HCT116 (cell line): ENCODE results near the gene MPHOSPH6. TPM values are rescaled to one million over a fixed set of nuclear protein-coding genes. Genes with fewer than 3 reads are reported as not detected.
"Not testable (repeated sequence)": the region's sequence is repeated elsewhere in the genome, so short reads cannot be mapped to it uniquely, and the experiment has no call there.

Source experiments
- ATAC-seq: fragments of 200-7000 bp; cut with Tn5 transposase; 2 replicates; pipeline ENCODE4 v1.9.1; 2020; ENCODE audit warnings: mild to moderate bottlenecking, moderate library complexity
- BruUV-seq: library from RNA; stranded (reverse); fragments of 400-500 nt; replicated peaks from 2 replicates; lab custom pipeline; 2021; lab: Mats Ljungman, UMichigan
- CTCF ChIA-PET: fragments of 300-600 bp; sonication (Branson Sonifier 250); formaldehyde crosslinking; loops from one replicate; lab custom pipeline; 2021; ENCODE audit warnings: antibody characterized with exemption; lab: Charles Lee
- POLR2A ChIA-PET: fragments of 300-600, 350-600 bp; sonication (Branson Sonifier 250); formaldehyde crosslinking; loops from one replicate; lab custom pipeline; 2021; ENCODE audit warnings: antibody characterized with exemption; lab: Charles Lee
- RAD21 ChIA-PET, 2 experiments: fragments of 300-600 bp; sonication (Branson Sonifier 250); formaldehyde crosslinking; loops; one replicate each; lab custom pipeline; 2023; ENCODE audit warnings: low total read pairs in 2 of 2; ENCODE audit not compliant: uncharacterized antibody in 2 of 2, unreplicated experiment in 2 of 2, low non-redundant PET in 1 of 2; lab: Charles Lee
- DNase-seq: peaks from one replicate; pipeline ENCODE4 v3.0.0-alpha.2; 2010; ENCODE audit warnings: low read depth, low spot score
- H2AFZ ChIP-seq: fragments of 200-600 bp; shearing (Covaris generic), sonication (generic); 2 replicates; pipeline ENCODE4 v1.6.1; 2017; ENCODE audit warnings: low read depth, mixed run types, mixed read lengths, antibody characterized with exemption, low read length; ENCODE audit not compliant: poor library complexity, severe bottlenecking
- H3K27ac ChIP-seq: 2 replicates; pipeline ENCODE4 v1.5.1; 2012; ENCODE audit warnings: low read depth, low read length
- H3K27me3 ChIP-seq: fragments of 200-600 bp; sonication (generic); 2 replicates; pipeline ENCODE4 v1.6.1; 2016; ENCODE audit warnings: mixed run types, low read length, mixed read lengths; ENCODE audit not compliant: insufficient read depth
- H3K36me3 ChIP-seq, 2 experiments: fragments of 200-500 bp in 1 of 2; fragments of 200-600 bp in 1 of 2; sonication (Bioruptor generic) in 1 of 2; sonication (generic) in 1 of 2; 2 replicates each; pipeline versions ENCODE4 v1.5.1 to v1.6.1; 2014 to 2016; ENCODE audit warnings: low read length in 2 of 2, inconsistent platforms in 1 of 2, mixed read lengths in 1 of 2, mixed run types in 1 of 2; ENCODE audit not compliant: insufficient read depth in 2 of 2, control insufficient read depth in 1 of 2
- H3K4me1 ChIP-seq, 2 experiments: fragments of 200-600 bp in 1 of 2; sonication (generic) in 1 of 2; 2 replicates each; pipeline versions ENCODE4 v1.5.1 to v1.6.1; 2012 to 2017; ENCODE audit warnings: low read length in 2 of 2, inconsistent platforms in 1 of 2, mild to moderate bottlenecking in 1 of 2, mixed read lengths in 1 of 2, mixed run types in 1 of 2, moderate library complexity in 1 of 2; ENCODE audit not compliant: insufficient read depth in 2 of 2, control insufficient read depth in 1 of 2
- H3K4me2 ChIP-seq: fragments of 200-600 bp; sonication (generic); 2 replicates; pipeline ENCODE4 v1.6.1; 2017; ENCODE audit warnings: mixed run types, low read length, mixed read lengths
- H3K4me3 ChIP-seq, 2 experiments: fragments of 200-600 bp in 1 of 2; sonication (generic) in 1 of 2; replicated peaks in 1 of 2; 2 replicates each; pipeline ENCODE4 v1.5.1; 2011 to 2016; ENCODE audit warnings: low read length in 2 of 2, control low read depth in 1 of 2, low read depth in 1 of 2, mild to moderate bottlenecking in 1 of 2, mixed read lengths in 1 of 2, mixed run types in 1 of 2
- H3K79me2 ChIP-seq: fragments of 200-600 bp; sonication (generic); 2 replicates; pipeline ENCODE4 v1.6.1; 2017; ENCODE audit warnings: mild to moderate bottlenecking, mixed run types, low read length, moderate library complexity, mixed read lengths; ENCODE audit not compliant: insufficient read depth
- H3K9ac ChIP-seq: fragments of 200-600 bp; sonication (generic); 2 replicates; pipeline ENCODE4 v1.6.1; 2016; ENCODE audit warnings: low read length, mixed read lengths
- H3K9me2 ChIP-seq: fragments of 200-600 bp; sonication (generic), shearing (Covaris generic); 2 replicates; pipeline ENCODE4 v1.6.1; 2017; ENCODE audit warnings: mixed run types, mild to moderate bottlenecking, moderate library complexity; ENCODE audit not compliant: insufficient read depth
- H3K9me3 ChIP-seq, 2 experiments: fragments of 200-500 bp in 1 of 2; fragments of 200-600 bp in 1 of 2; sonication (Bioruptor generic) in 1 of 2; sonication (generic) in 1 of 2; 2 replicates each; pipeline ENCODE4 v1.6.1; 2014 to 2017; ENCODE audit warnings: low read length in 2 of 2, mixed read lengths in 2 of 2, inconsistent platforms in 1 of 2, low read depth in 1 of 2, mild to moderate bottlenecking in 1 of 2, mixed run types in 1 of 2, moderate library complexity in 1 of 2; ENCODE audit not compliant: control insufficient read depth in 1 of 2, insufficient read depth in 1 of 2
- H4K20me1 ChIP-seq: fragments of 200-600 bp; sonication (generic), shearing (Covaris generic); 2 replicates; pipeline ENCODE4 v1.6.1; 2017; ENCODE audit warnings: mixed run types, mild to moderate bottlenecking, moderate library complexity; ENCODE audit not compliant: insufficient read depth
- CEBPB ChIP-seq: IDR thresholded peaks from 2 replicates; pipeline ENCODE4 v1.6.1; 2012; ENCODE audit warnings: low read depth
- CTCF ChIP-seq, 3 experiments: fragments of 200-600 bp in 1 of 3; sonication (generic) in 1 of 3; IDR thresholded peaks in 2 of 3; conservative IDR thresholded peaks in 1 of 3; 2 replicates each; pipeline ENCODE4 v1.5.1; 2012 to 2017; ENCODE audit warnings: low read depth in 2 of 3, low read length in 2 of 3, antibody characterized with exemption in 1 of 3, borderline replicate concordance in 1 of 3, control low read depth in 1 of 3, mild to moderate bottlenecking in 1 of 3, mixed read lengths in 1 of 3, mixed run types in 1 of 3, moderate library complexity in 1 of 3; ENCODE audit not compliant: insufficient read depth in 1 of 3
- EGR1 ChIP-seq: IDR thresholded peaks from 2 replicates; pipeline ENCODE4 v1.6.1; 2012; ENCODE audit warnings: low read depth
- EZH2 ChIP-seq: fragments of 200-600 bp; sonication (generic); IDR thresholded peaks from 2 replicates; pipeline ENCODE4 v1.6.1; 2017; ENCODE audit warnings: antibody characterized with exemption, mixed run types
- EZH2phosphoT487 ChIP-seq: fragments of 200-600 bp; IDR thresholded peaks from 2 replicates; pipeline ENCODE4 v1.6.1; 2018; ENCODE audit warnings: antibody characterized with exemption, borderline replicate concordance
- MAX ChIP-seq: IDR thresholded peaks from 2 replicates; pipeline ENCODE4 v1.6.1; 2012
- POLR2A ChIP-seq: IDR thresholded peaks from 2 replicates; pipeline ENCODE4 v1.7.0; 2011; ENCODE audit warnings: borderline replicate concordance; ENCODE audit not compliant: insufficient read depth, insufficient read length; ENCODE audit errors: extremely low read depth
- RAD21 ChIP-seq: IDR thresholded peaks from 2 replicates; pipeline ENCODE4 v1.6.1; 2012; ENCODE audit warnings: low read depth, mild to moderate bottlenecking
- REST ChIP-seq: IDR thresholded peaks from 2 replicates; pipeline ENCODE4 v1.6.1; 2012; ENCODE audit warnings: low read depth
- TCF7L2 ChIP-seq: IDR thresholded peaks from 2 replicates; pipeline ENCODE4 v1.7.0; 2011; ENCODE audit warnings: borderline replicate concordance, inconsistent platforms; ENCODE audit not compliant: insufficient read depth, insufficient read length; ENCODE audit errors: extremely low read depth
- YY1 ChIP-seq: IDR thresholded peaks from 2 replicates; pipeline ENCODE4 v1.6.1; 2011; ENCODE audit warnings: low read length, low read depth, moderate library complexity, mild to moderate bottlenecking; ENCODE audit not compliant: insufficient replicate concordance; ENCODE audit errors: extremely low read depth
- ZFX ChIP-seq: fragments of 450-650 bp; IDR thresholded peaks from 2 replicates; pipeline ENCODE4 v1.6.1; 2017
- intact Hi-C: fragments of 100-400 bp; cut with micrococcal nuclease; formaldehyde crosslinking; loops from 2 replicates; pipeline ENCODE4 v1.10.0; 2022
- total RNA-seq: library from RNA; stranded (reverse); gene quantifications from one replicate; pipeline ENCODE4 v1.2.1, GENCODE V29; 2021; ENCODE audit not compliant: unreplicated experiment

The MPHOSPH6 gene
- total RNA-seq, 1 experiment from 2014 or later: 52.2 TPM

GRCh38 chr16:82219298-82219697, 49.3 kb upstream of the MPHOSPH6 start (continued):
- TF ChIP-seq CTCF (IDR thresholded peaks at IDR 0.05 in 2 of 3, conservative IDR thresholded peaks at IDR 0.05 in 1 of 3; ENCODE audit: borderline replicate concordance in 1 of 3, insufficient read depth in 1 of 3, low read depth in 2 of 3, low read length in 2 of 3): no peak

- H3K4me1 ChIP-seq, H3K9me3 ChIP-seq, H3K79me2 ChIP-seq, H3K9ac ChIP-seq, RAD21 ChIA-PET, H3K4me2 ChIP-seq, BruUV-seq, DNase-seq, ATAC-seq, POLR2A ChIA-PET, intact Hi-C loops, H2AFZ ChIP-seq, H4K20me1 ChIP-seq, H3K9me2 ChIP-seq, H3K4me3 ChIP-seq, H3K36me3 ChIP-seq, H3K27ac ChIP-seq: not testable (repeated sequence)
- CTCF ChIA-PET: interaction anchor here (1.3 kb wide), 1 partner anchor 21 kb away, joined by 3 read pairs; no protein-coding TSS in a partner anchor
- H3K27me3 ChIP-seq: peaks cover 25% of the 10 kb centered on the region; the same call in 1 of the 2 replicates
Measured at GRCh38 chr16:82209314-82209713, 39.3 kb upstream of the MPHOSPH6 start.

GRCh38 chr16:82203198-82203597, 33.2 kb upstream of the MPHOSPH6 start:
- H3K27me3 ChIP-seq: peaks cover 16% of the 10 kb centered on the region
- no peaks in the 10 kb centered on the region for H3K4me1 ChIP-seq
- no peak overlapping the region for H3K4me3 ChIP-seq
- ChIA-PET POLR2A (no interaction called here), CTCF (no interaction called here), RAD21 (no interaction called here)
- H3K9ac ChIP-seq: no peak overlapping the region
- ATAC-seq: no peak
- H3K27ac ChIP-seq: no peak overlapping the region
- H2AFZ ChIP-seq: no peak overlapping the region
- H3K9me3 ChIP-seq: no peaks in the 10 kb centered on the region
- H3K79me2 ChIP-seq: no peaks in the 10 kb centered on the region
- no peak for DNase-seq
- H3K4me2 ChIP-seq: no peak overlapping the region
- H3K36me3 ChIP-seq: no peaks in the 10 kb centered on the region
- H3K9me2 ChIP-seq: no peaks in the 10 kb centered on the region
- intact Hi-C loops: no loop called here
- BruUV-seq: no TSS peak
- no peaks in the 10 kb centered on the region for H4K20me1 ChIP-seq
- no peak for TF ChIP-seq YY1
- no peak for TF ChIP-seq CEBPB
- no peak for TF ChIP-seq RAD21
- TF ChIP-seq EZH2phosphoT487: no peak
- no peak for TF ChIP-seq ZFX
- TF ChIP-seq POLR2A: no peak
- no peak for TF ChIP-seq REST
- no peak for TF ChIP-seq TCF7L2
- no peak for TF ChIP-seq EGR1
- TF ChIP-seq MAX: no peak
- no peak for TF ChIP-seq EZH2
